HepG2 (cell line): ENCODE data around the gene SLC2A5. TPM values are rescaled to one million over a fixed set of nuclear protein-coding genes. Genes with fewer than 3 reads are reported as not detected.
A peak's percentile ranks its signal among the peaks of the same experiment; 100 is the strongest.

Experiments used
- AHR ChIP-seq: IDR thresholded peaks from 2 replicates; pipeline ENCODE4 v1.6.1; 2018; ENCODE audit warnings: missing genetic modification reagents, missing compliant biosample characterization
- ATF7-NPFF ChIP-seq: sonication (generic); formaldehyde crosslinking; IDR thresholded peaks from 2 replicates; pipeline ENCODE4 v1.8.1; 2023; ENCODE audit warnings: mild to moderate bottlenecking, low read depth, missing genetic modification reagents, moderate library complexity
- CCAR2 ChIP-seq: fragments of 200-400 bp; formaldehyde crosslinking; optimal IDR thresholded peaks from 2 replicates; pipeline ENCODE3; 2018; ENCODE audit warnings: low read depth, mild to moderate bottlenecking, low read length, moderate library complexity
- CENPBD1 ChIP-seq: sonication (generic); formaldehyde crosslinking; IDR thresholded peaks from 2 replicates; pipeline ENCODE4 v1.8.0; 2022; ENCODE audit warnings: missing genetic modification reagents, low read depth, mild to moderate bottlenecking, borderline replicate concordance
- DMAP1 ChIP-seq: IDR thresholded peaks from 2 replicates; pipeline ENCODE4 v1.6.1; 2016
- ETS1 ChIP-seq: sonication (generic); formaldehyde crosslinking; IDR thresholded peaks from 2 replicates; pipeline ENCODE4 v1.4.0; 2020; ENCODE audit warnings: missing genetic modification reagents
- GATA4 ChIP-seq: sonication (generic); IDR thresholded peaks from 2 replicates; pipeline ENCODE4 v1.6.1; 2016; ENCODE audit warnings: antibody characterized with exemption, low read depth, borderline replicate concordance
- HNF4A ChIP-seq: sonication (generic); formaldehyde crosslinking; IDR thresholded peaks from 2 replicates; pipeline ENCODE4 v1.4.0; 2020; ENCODE audit warnings: missing genetic modification reagents
- LRRFIP1 ChIP-seq: sonication (generic); formaldehyde crosslinking; conservative IDR thresholded peaks from 2 replicates; pipeline ENCODE4 v1.4.0; 2020; ENCODE audit warnings: missing genetic modification reagents
- SUZ12 ChIP-seq: fragments of 150-350 bp; IDR thresholded peaks from 2 replicates; pipeline ENCODE4 v1.6.1; 2014; ENCODE audit warnings: low read depth, low read length
- TBX2 ChIP-seq: sonication (generic); formaldehyde crosslinking; IDR thresholded peaks from 2 replicates; pipeline ENCODE4 v1.5.0; 2020; ENCODE audit warnings: missing genetic modification reagents, mild to moderate bottlenecking, borderline replicate concordance
- ZFAT ChIP-seq: sonication (generic); formaldehyde crosslinking; conservative IDR thresholded peaks from 2 replicates; pipeline ENCODE4 v1.8.1; 2023; ENCODE audit warnings: missing genetic modification reagents, inconsistent platforms
- ZNF431 ChIP-seq: sonication (generic); formaldehyde crosslinking; IDR thresholded peaks from 2 replicates; pipeline ENCODE4 v1.9.0; 2022; ENCODE audit warnings: missing genetic modification reagents, low read depth, mild to moderate bottlenecking, borderline replicate concordance
- ZNF557 ChIP-seq: sonication (generic); formaldehyde crosslinking; IDR thresholded peaks from 2 replicates; pipeline ENCODE4 v1.4.0; 2020; ENCODE audit warnings: missing genetic modification reagents
- polyA plus RNA-seq, 8 experiments: library from polyadenylated mRNA; depleted of rRNA in 3 of 8; stranded (reverse) in 7 of 8; unstranded in 1 of 8; fragments of >200 nt; fragmentation: Illumina TruSeq in 4 of 8; extraction: Trizol in 4 of 8; gene quantifications; 2 replicates each; pipeline versions ENCODE4 v1.2.1 to v1.2.3, GENCODE V29; 2011 to 2016; ENCODE audit warnings: low read depth in 4 of 8, missing spikeins in 1 of 8, mixed read lengths in 1 of 8; ENCODE audit not compliant: insufficient read depth in 1 of 8
- total RNA-seq, 5 experiments: library from RNA; depleted of rRNA; stranded (reverse); fragments of >200 nt; fragmentation: Illumina TruSeq; extraction: Trizol; gene quantifications; 2 replicates each; pipeline ENCODE4 v1.2.3, GENCODE V29; 2016; ENCODE audit warnings: low read depth in 1 of 5
- TF ChIP-seq, protein P1 (sequence below): sonication (generic); formaldehyde crosslinking; IDR thresholded peaks from 2 replicates; pipeline ENCODE4 v1.4.0; 2020; ENCODE audit warnings: mild to moderate bottlenecking, low read depth, missing genetic modification reagents
- TF ChIP-seq, protein P2 (sequence below): sonication (generic); formaldehyde crosslinking; IDR thresholded peaks from 2 replicates; pipeline ENCODE4 v1.4.0; 2020; ENCODE audit warnings: missing genetic modification reagents, borderline replicate concordance
- TF ChIP-seq, protein P3 (sequence below): IDR thresholded peaks from 2 replicates; pipeline ENCODE4 v1.6.1; 2016; ENCODE audit warnings: control low read depth

The SLC2A5 gene
- total and polyA plus RNA-seq, 2 of the 13 experiments (the other 11 are each of a cell fraction or from before 2014, with no cell fraction given): 0.04 to 0.54 TPM

GRCh38 chr1:9066945-9067807 is 2.3 kb downstream of the SLC2A5 start (continued):
- TF ChIP-seq TBX2 (CRISPR knock-in tag): no peak; the same call in 1 of the 2 replicates
- TF ChIP-seq, protein P1, sequence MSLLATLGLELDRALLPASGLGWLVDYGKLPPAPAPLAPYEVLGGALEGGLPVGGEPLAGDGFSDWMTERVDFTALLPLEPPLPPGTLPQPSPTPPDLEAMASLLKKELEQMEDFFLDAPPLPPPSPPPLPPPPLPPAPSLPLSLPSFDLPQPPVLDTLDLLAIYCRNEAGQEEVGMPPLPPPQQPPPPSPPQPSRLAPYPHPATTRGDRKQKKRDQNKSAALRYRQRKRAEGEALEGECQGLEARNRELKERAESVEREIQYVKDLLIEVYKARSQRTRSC (CRISPR knock-in tag): no peak
- no peak for TF ChIP-seq CCAR2
- TF ChIP-seq SUZ12: no peak
- TF ChIP-seq ZFAT: no peak
- TF ChIP-seq AHR: no peak
- no peak for TF ChIP-seq ZNF557 (CRISPR knock-in tag)
- no peak for TF ChIP-seq LRRFIP1 (CRISPR knock-in tag)
- TF ChIP-seq, protein P2, sequence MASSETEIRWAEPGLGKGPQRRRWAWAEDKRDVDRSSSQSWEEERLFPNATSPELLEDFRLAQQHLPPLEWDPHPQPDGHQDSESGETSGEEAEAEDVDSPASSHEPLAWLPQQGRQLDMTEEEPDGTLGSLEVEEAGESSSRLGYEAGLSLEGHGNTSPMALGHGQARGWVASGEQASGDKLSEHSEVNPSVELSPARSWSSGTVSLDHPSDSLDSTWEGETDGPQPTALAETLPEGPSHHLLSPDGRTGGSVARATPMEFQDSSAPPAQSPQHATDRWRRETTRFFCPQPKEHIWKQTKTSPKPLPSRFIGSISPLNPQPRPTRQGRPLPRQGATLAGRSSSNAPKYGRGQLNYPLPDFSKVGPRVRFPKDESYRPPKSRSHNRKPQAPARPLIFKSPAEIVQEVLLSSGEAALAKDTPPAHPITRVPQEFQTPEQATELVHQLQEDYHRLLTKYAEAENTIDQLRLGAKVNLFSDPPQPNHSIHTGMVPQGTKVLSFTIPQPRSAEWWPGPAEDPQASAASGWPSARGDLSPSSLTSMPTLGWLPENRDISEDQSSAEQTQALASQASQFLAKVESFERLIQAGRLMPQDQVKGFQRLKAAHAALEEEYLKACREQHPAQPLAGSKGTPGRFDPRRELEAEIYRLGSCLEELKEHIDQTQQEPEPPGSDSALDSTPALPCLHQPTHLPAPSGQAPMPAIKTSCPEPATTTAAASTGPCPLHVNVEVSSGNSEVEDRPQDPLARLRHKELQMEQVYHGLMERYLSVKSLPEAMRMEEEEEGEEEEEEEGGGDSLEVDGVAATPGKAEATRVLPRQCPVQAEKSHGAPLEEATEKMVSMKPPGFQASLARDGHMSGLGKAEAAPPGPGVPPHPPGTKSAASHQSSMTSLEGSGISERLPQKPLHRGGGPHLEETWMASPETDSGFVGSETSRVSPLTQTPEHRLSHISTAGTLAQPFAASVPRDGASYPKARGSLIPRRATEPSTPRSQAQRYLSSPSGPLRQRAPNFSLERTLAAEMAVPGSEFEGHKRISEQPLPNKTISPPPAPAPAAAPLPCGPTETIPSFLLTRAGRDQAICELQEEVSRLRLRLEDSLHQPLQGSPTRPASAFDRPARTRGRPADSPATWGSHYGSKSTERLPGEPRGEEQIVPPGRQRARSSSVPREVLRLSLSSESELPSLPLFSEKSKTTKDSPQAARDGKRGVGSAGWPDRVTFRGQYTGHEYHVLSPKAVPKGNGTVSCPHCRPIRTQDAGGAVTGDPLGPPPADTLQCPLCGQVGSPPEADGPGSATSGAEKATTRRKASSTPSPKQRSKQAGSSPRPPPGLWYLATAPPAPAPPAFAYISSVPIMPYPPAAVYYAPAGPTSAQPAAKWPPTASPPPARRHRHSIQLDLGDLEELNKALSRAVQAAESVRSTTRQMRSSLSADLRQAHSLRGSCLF: no peak
- TF ChIP-seq, protein P3, sequence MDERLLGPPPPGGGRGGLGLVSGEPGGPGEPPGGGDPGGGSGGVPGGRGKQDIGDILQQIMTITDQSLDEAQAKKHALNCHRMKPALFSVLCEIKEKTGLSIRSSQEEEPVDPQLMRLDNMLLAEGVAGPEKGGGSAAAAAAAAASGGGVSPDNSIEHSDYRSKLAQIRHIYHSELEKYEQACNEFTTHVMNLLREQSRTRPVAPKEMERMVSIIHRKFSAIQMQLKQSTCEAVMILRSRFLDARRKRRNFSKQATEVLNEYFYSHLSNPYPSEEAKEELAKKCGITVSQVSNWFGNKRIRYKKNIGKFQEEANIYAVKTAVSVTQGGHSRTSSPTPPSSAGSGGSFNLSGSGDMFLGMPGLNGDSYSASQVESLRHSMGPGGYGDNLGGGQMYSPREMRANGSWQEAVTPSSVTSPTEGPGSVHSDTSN: no peak
- TF ChIP-seq ETS1 (CRISPR knock-in tag): no peak
- no peak for TF ChIP-seq GATA4
- no peak for TF ChIP-seq DMAP1 (CRISPR knock-in tag)
- TF ChIP-seq ZNF431: peak; percentile 87
- no peak for TF ChIP-seq CENPBD1 (CRISPR knock-in tag)
- TF ChIP-seq ATF7-NPFF (CRISPR knock-in tag): no peak
- TF ChIP-seq HNF4A (CRISPR knock-in tag): no peak
